GM23338 (cell line): ENCODE data around the gene SPX. TPM values are rescaled to one million over a fixed set of nuclear protein-coding genes. Genes with fewer than 3 reads are reported as not detected.
A peak's percentile ranks its signal among the peaks of the same experiment; 100 is the strongest.

ENCODE experiments used
- ATAC-seq: fragments of 200-7000 bp; cut with Tn5 transposase; 3 replicates; pipeline ENCODE4 v1.9.1; 2020
- DNase-seq: peaks from one replicate; pipeline ENCODE4 v3.0.0-alpha.2; 2015; ENCODE audit warnings: low spot score
- H2AFZ ChIP-seq: fragments of 200-600 bp; sonication (generic); 2 replicates; pipeline ENCODE4 v1.8.0; 2016; ENCODE audit warnings: antibody characterized with exemption, mild to moderate bottlenecking, moderate library complexity
- H3F3A ChIP-seq: fragments of 200-600 bp; sonication (generic); replicated peaks from 2 replicates; pipeline ENCODE4 v1.8.0; 2017; ENCODE audit warnings: antibody characterized with exemption, mixed run types, low read depth
- H3K27ac ChIP-seq: fragments of 200-600 bp; sonication (generic); 2 replicates; pipeline ENCODE4 v1.6.1; 2016; ENCODE audit warnings: low read depth
- H3K27me3 ChIP-seq: fragments of 200-600 bp; sonication (generic); 2 replicates; pipeline ENCODE4 v1.8.0; 2016; ENCODE audit warnings: mild to moderate bottlenecking, mixed run types, moderate library complexity; ENCODE audit not compliant: insufficient read depth
- H3K36me3 ChIP-seq: fragments of 200-600 bp; sonication (generic); 2 replicates; pipeline ENCODE4 v1.8.0; 2016; ENCODE audit warnings: mild to moderate bottlenecking; ENCODE audit not compliant: insufficient read depth
- H3K4me1 ChIP-seq: fragments of 200-600 bp; sonication (generic); 2 replicates; pipeline ENCODE4 v1.8.0; 2016; ENCODE audit warnings: mild to moderate bottlenecking, moderate library complexity; ENCODE audit not compliant: insufficient read depth
- H3K4me2 ChIP-seq: fragments of 200-600 bp; sonication (generic); 2 replicates; pipeline ENCODE4 v1.7.1; 2017; ENCODE audit warnings: mixed run types
- H3K4me3 ChIP-seq: fragments of 200-600 bp; sonication (generic); 2 replicates; pipeline ENCODE4 v1.6.1; 2016; ENCODE audit warnings: mixed run types
- H3K79me2 ChIP-seq: fragments of 200-600 bp; sonication (generic); replicated peaks from 2 replicates; pipeline ENCODE4 v1.8.0; 2017; ENCODE audit warnings: mild to moderate bottlenecking; ENCODE audit not compliant: insufficient read depth
- H3K9me2 ChIP-seq: fragments of 200-600 bp; sonication (generic); 2 replicates; pipeline ENCODE4 v1.8.0; 2017; ENCODE audit not compliant: insufficient read depth
- H4K20me1 ChIP-seq: fragments of 200-600 bp; sonication (generic); replicated peaks from 2 replicates; pipeline ENCODE4 v1.8.0; 2017; ENCODE audit warnings: mild to moderate bottlenecking; ENCODE audit not compliant: insufficient read depth
- H3K27ac Mint-ChIP-seq: 2 replicates; pipeline ENCODE4 v1.8.0; 2020; ENCODE audit warnings: inconsistent platforms, mild to moderate bottlenecking, moderate library complexity, mixed read lengths
- H3K27me3 Mint-ChIP-seq: 3 replicates; pipeline ENCODE4 v1.8.0; 2022; ENCODE audit warnings: low read depth, mild to moderate bottlenecking, moderate library complexity, mixed read lengths, inconsistent platforms; ENCODE audit not compliant: insufficient read depth, poor library complexity
- H3K36me3 Mint-ChIP-seq: 3 replicates; pipeline ENCODE4 v1.8.0; 2021; ENCODE audit warnings: low read depth, mild to moderate bottlenecking, inconsistent platforms, moderate library complexity, mixed read lengths
- H3K4me1 Mint-ChIP-seq: 3 replicates; pipeline ENCODE4 v1.8.0; 2020; ENCODE audit warnings: mild to moderate bottlenecking, inconsistent platforms, mixed read lengths
- H3K4me3 Mint-ChIP-seq: 3 replicates; pipeline ENCODE4 v1.8.0; 2021; ENCODE audit warnings: moderate library complexity, mild to moderate bottlenecking, inconsistent platforms, mixed read lengths
- H3K9me3 Mint-ChIP-seq: 3 replicates; pipeline ENCODE4 v1.8.0; 2020; ENCODE audit warnings: moderate library complexity, mild to moderate bottlenecking, inconsistent platforms, mixed read lengths
- CREB1 ChIP-seq: fragments of 250-450 bp; sonication (Bioruptor Pico); IDR thresholded peaks from 2 replicates; pipeline ENCODE4 v1.5.0; 2020; ENCODE audit warnings: low read depth, mild to moderate bottlenecking, moderate library complexity
- CTCF ChIP-seq, 2 experiments: fragments of 200-600 bp in 1 of 2; sonication (generic) in 1 of 2; conservative IDR thresholded peaks; 2 replicates each; pipeline versions ENCODE4 v1.5.1 to v1.6.1; 2016 to 2017; ENCODE audit warnings: antibody characterized with exemption in 2 of 2, low read depth in 2 of 2, mild to moderate bottlenecking in 2 of 2, moderate library complexity in 1 of 2
- ETS1 ChIP-seq: IDR thresholded peaks from 2 replicates; pipeline ENCODE4 v1.6.1; 2016; ENCODE audit warnings: antibody characterized with exemption
- EZH2 ChIP-seq: fragments of 200-600 bp; sonication (generic); IDR thresholded peaks from one replicate; pipeline ENCODE4 v1.8.0; 2017; ENCODE audit warnings: antibody characterized with exemption, mild to moderate bottlenecking, low read depth; ENCODE audit not compliant: unreplicated experiment
- EZH2phosphoT487 ChIP-seq: fragments of 200-600 bp; sonication (generic); IDR thresholded peaks from one replicate; pipeline ENCODE4 v1.8.1; 2018; ENCODE audit warnings: antibody characterized with exemption; ENCODE audit not compliant: unreplicated experiment
- STAT1 ChIP-seq: IDR thresholded peaks from one replicate; pipeline ENCODE4 v1.6.1; 2016; ENCODE audit warnings: antibody characterized with exemption; ENCODE audit not compliant: unreplicated experiment
- ZNF114 ChIP-seq: fragments of 250-450 bp; sonication (Bioruptor Pico); IDR thresholded peaks from 2 replicates; pipeline ENCODE4 v1.5.0; 2020; ENCODE audit warnings: mild to moderate bottlenecking, moderate library complexity
- ZNF331 ChIP-seq: fragments of 250-450 bp; sonication (Bioruptor Pico); IDR thresholded peaks from 2 replicates; pipeline ENCODE4 v1.5.0; 2020; ENCODE audit warnings: low read depth, mild to moderate bottlenecking, moderate library complexity
- polyA plus RNA-seq: library from polyadenylated mRNA; unstranded; fragments of >200 nt; fragmentation: Nextera tagmentation; extraction: Ambion mirVana; gene quantifications from 2 replicates; pipeline ENCODE4 v1.2.1, GENCODE V29; 2016
- total RNA-seq: library from RNA; depleted of rRNA; stranded (reverse); fragments of >200 nt; shearing (Covaris generic); gene quantifications from 2 replicates; pipeline ENCODE4 v1.2.3, GENCODE V29; 2014
- TF ChIP-seq, protein P1 (sequence below): IDR thresholded peaks from one replicate; pipeline ENCODE4 v1.6.1; 2018; ENCODE audit warnings: antibody characterized with exemption; ENCODE audit not compliant: unreplicated experiment

The SPX gene
- total and polyA plus RNA-seq, 2 experiments from 2014 or later: 1.3 TPM

DNA sequence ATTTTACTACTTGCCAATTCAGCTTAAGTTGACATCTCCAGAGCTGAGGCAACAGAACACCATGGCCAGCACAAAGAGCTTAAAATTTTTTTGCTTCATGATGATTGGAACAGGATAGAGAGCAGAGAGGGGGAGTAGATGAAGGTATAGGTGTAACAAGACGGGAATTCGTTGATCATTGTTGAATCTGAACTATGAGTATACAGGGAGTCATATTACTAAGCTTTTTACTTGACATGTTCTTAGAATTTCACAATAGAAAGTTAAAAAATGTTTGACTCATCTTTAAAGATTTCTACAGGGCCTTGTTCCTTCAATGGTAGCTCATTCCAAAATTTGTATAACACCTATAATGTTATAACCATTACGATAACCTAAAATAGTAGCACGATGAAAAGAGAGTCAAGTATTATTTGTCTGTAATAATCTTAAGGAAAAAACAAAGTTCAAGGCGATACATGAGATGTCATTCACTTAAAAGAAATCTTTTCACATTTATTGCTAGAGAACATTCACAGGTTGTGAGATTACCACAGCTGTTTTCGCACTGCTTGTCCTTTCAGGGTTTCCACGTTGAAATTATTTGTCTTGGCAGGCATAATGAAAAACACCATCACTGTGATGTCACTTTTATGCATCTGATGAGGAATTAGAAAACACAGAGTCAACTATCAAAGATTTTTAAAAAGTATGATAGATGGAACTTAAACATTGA, 33.9 kb downstream of the SPX start:
- DNase-seq: no peak
- TF ChIP-seq ETS1 (no peak), STAT1 (no peak), CREB1 (CRISPR knock-in tag) (no peak), EZH2 (no peak), EZH2phosphoT487 (no peak), CTCF (conservative IDR thresholded peaks at IDR 0.05; ENCODE audit: low read depth in 2 of 2) (no peak)
- TF ChIP-seq, protein P1, sequence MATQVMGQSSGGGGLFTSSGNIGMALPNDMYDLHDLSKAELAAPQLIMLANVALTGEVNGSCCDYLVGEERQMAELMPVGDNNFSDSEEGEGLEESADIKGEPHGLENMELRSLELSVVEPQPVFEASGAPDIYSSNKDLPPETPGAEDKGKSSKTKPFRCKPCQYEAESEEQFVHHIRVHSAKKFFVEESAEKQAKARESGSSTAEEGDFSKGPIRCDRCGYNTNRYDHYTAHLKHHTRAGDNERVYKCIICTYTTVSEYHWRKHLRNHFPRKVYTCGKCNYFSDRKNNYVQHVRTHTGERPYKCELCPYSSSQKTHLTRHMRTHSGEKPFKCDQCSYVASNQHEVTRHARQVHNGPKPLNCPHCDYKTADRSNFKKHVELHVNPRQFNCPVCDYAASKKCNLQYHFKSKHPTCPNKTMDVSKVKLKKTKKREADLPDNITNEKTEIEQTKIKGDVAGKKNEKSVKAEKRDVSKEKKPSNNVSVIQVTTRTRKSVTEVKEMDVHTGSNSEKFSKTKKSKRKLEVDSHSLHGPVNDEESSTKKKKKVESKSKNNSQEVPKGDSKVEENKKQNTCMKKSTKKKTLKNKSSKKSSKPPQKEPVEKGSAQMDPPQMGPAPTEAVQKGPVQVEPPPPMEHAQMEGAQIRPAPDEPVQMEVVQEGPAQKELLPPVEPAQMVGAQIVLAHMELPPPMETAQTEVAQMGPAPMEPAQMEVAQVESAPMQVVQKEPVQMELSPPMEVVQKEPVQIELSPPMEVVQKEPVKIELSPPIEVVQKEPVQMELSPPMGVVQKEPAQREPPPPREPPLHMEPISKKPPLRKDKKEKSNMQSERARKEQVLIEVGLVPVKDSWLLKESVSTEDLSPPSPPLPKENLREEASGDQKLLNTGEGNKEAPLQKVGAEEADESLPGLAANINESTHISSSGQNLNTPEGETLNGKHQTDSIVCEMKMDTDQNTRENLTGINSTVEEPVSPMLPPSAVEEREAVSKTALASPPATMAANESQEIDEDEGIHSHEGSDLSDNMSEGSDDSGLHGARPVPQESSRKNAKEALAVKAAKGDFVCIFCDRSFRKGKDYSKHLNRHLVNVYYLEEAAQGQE: no peak
- no peaks in the 10 kb centered on the region for H3K9me3 Mint-ChIP-seq
- Histone ChIP-seq H3K4me2 (no peak overlapping the region), H3K79me2 (no peaks in the 10 kb centered on the region), H3K9me2 (no peaks in the 10 kb centered on the region), H3K36me3 (no peaks in the 10 kb centered on the region), H3F3A (no peaks in the 10 kb centered on the region), H3K27me3 (no peaks in the 10 kb centered on the region), H3K4me3 (no peak overlapping the region), H3K4me1 (no peaks in the 10 kb centered on the region), H3K27ac (no peak overlapping the region), H4K20me1 (no peaks in the 10 kb centered on the region), H2AFZ (no peak overlapping the region)
- ATAC-seq: no peak
- H3K4me3 Mint-ChIP-seq: no peak overlapping the region
- no peaks in the 10 kb centered on the region for H3K27me3 Mint-ChIP-seq
- H3K36me3 Mint-ChIP-seq: no peaks in the 10 kb centered on the region
- no peaks in the 10 kb centered on the region for H3K4me1 Mint-ChIP-seq
- H3K27ac Mint-ChIP-seq: no peak overlapping the region

DNA sequence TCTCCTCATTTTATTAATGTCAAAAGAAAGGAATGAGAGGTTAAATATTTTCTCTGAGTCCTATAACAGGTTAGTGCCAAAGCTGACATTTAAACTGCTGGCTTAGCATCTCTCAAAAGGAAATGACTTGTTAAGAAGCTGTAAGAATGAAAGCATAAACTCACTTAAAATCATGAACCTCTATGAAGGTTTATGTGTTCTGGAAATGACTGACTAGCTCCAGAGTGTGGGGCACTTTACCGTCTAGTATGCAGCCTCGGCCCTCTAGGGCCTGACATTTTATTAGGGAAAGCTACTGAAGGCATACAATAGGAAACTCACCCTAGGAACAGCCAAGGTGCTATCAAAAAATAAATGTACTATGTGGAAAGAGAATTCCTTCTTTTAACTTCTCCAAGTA, 35.1 kb downstream of the SPX start:
- no peaks in the 10 kb centered on the region for H3K4me1 ChIP-seq
- Mint-ChIP-seq H3K36me3 (no peaks in the 10 kb centered on the region), H3K27ac (no peak overlapping the region), H3K9me3 (no peaks in the 10 kb centered on the region), H3K27me3 (no peaks in the 10 kb centered on the region), H3K4me3 (no peak overlapping the region), H3K4me1 (no peaks in the 10 kb centered on the region)
- H2AFZ ChIP-seq: peak overlapping the region; percentile 8; the same call in 1 of the 2 replicates
- no peaks in the 10 kb centered on the region for H3K79me2 ChIP-seq
- H3K4me3 ChIP-seq: no peak overlapping the region
- no peaks in the 10 kb centered on the region for H3K36me3 ChIP-seq
- no peaks in the 10 kb centered on the region for H4K20me1 ChIP-seq
- H3K27ac ChIP-seq: no peak overlapping the region
- no peak for ATAC-seq
- no peaks in the 10 kb centered on the region for H3K27me3 ChIP-seq
- no peaks in the 10 kb centered on the region for H3F3A ChIP-seq
- DNase-seq: no peak
- no peak overlapping the region for H3K4me2 ChIP-seq
- H3K9me2 ChIP-seq: no peaks in the 10 kb centered on the region
- TF ChIP-seq EZH2phosphoT487 (no peak), CTCF (conservative IDR thresholded peaks at IDR 0.05; ENCODE audit: low read depth in 2 of 2) (no peak), STAT1 (no peak), ZNF114 (no peak), ZNF331 (CRISPR knock-in tag) (no peak)
- TF ChIP-seq, protein P1: no peak
